H1 (cell line): ENCODE results near the gene SNCAIP. TPM values are rescaled to one million over a fixed set of nuclear protein-coding genes. Genes with fewer than 3 reads are reported as not detected.
A peak's percentile ranks its signal among the peaks of the same experiment; 100 is the strongest.

Source experiments
- CTCF ChIA-PET: fragments of 300-600 bp; sonication (Branson Sonifier 250); formaldehyde crosslinking; loops from one replicate; lab custom pipeline; 2021; ENCODE audit not compliant: partially characterized antibody; lab: Charles Lee
- POLR2A ChIA-PET: fragments of 300-600 bp; sonication (Branson Sonifier 250); formaldehyde crosslinking; loops from one replicate; lab custom pipeline; 2021; ENCODE audit warnings: inconsistent platforms; ENCODE audit not compliant: partially characterized antibody; lab: Charles Lee
- DNase-seq, 2 experiments: peaks; one replicate each; pipeline versions ENCODE4 v3.0.0 to v3.0.0-alpha.2; 2010 to 2022; ENCODE audit warnings: low spot score in 2 of 2, low read depth in 1 of 2, mixed read lengths in 1 of 2
- FAIRE-seq: peaks from 2 replicates; lab custom pipeline; 2011; peaks lifted over from hg19 to GRCh38; lab: Jason Lieb, UNC
- H2AFZ ChIP-seq: 2 replicates; pipeline ENCODE4 v1.8.1; 2012; ENCODE audit warnings: low read length, inconsistent platforms
- H2AK5ac ChIP-seq: 2 replicates; pipeline ENCODE4 v1.6.1; 2013; ENCODE audit warnings: low read depth, low read length
- H2BK120ac ChIP-seq: replicated peaks from 2 replicates; pipeline ENCODE3; 2013; ENCODE audit warnings: low read depth, low read length, inconsistent platforms
- H2BK12ac ChIP-seq: 2 replicates; pipeline ENCODE4 v1.6.1; 2013; ENCODE audit warnings: low read depth, low read length
- H2BK15ac ChIP-seq: 2 replicates; pipeline ENCODE4 v1.6.1; 2013; ENCODE audit warnings: low read length
- H2BK20ac ChIP-seq: 2 replicates; pipeline ENCODE4 v1.6.1; 2013; ENCODE audit warnings: low read length
- H2BK5ac ChIP-seq: 2 replicates; pipeline ENCODE4 v1.6.1; 2013; ENCODE audit warnings: low read depth, low read length
- H3K14ac ChIP-seq: 2 replicates; pipeline ENCODE4 v1.6.1; 2013; ENCODE audit warnings: inconsistent platforms; ENCODE audit not compliant: insufficient read length
- H3K18ac ChIP-seq: 2 replicates; pipeline ENCODE4 v1.6.1; 2013; ENCODE audit warnings: low read length; ENCODE audit errors: extremely low read depth
- H3K23ac ChIP-seq: 2 replicates; pipeline ENCODE4 v1.6.1; 2013; ENCODE audit warnings: inconsistent platforms; ENCODE audit not compliant: insufficient read length
- H3K23me2 ChIP-seq: 2 replicates; pipeline ENCODE4 v1.6.1; 2013; ENCODE audit warnings: low read depth, low read length
- H3K27ac ChIP-seq: 2 replicates; pipeline ENCODE4 v1.6.1; 2011; ENCODE audit warnings: low read depth, low read length, inconsistent platforms
- H3K27me3 ChIP-seq, 4 experiments: replicated peaks in 1 of 4; 1 replicate in 1 of 4; 2 replicates in 3 of 4; pipeline versions ENCODE4 v1.6.1 to v1.8.1; 2011 to 2013; ENCODE audit warnings: low read length in 3 of 4, mild to moderate bottlenecking in 3 of 4, inconsistent platforms in 2 of 4, mixed read lengths in 2 of 4, moderate library complexity in 1 of 4; ENCODE audit not compliant: control insufficient read depth in 3 of 4, insufficient read depth in 3 of 4; ENCODE audit errors: extremely low read depth in 1 of 4
- H3K36me3 ChIP-seq, 4 experiments: 2 replicates each; pipeline versions ENCODE4 v1.6.1 to v1.8.1; 2011 to 2013; ENCODE audit warnings: mild to moderate bottlenecking in 4 of 4, low read length in 3 of 4, moderate library complexity in 2 of 4, control low read depth in 1 of 4, inconsistent platforms in 1 of 4; ENCODE audit not compliant: insufficient read depth in 4 of 4, control insufficient read depth in 2 of 4
- H3K4ac ChIP-seq: replicated peaks from 2 replicates; pipeline ENCODE3; 2013; ENCODE audit warnings: low read length, low read depth, mixed read lengths, inconsistent platforms; ENCODE audit not compliant: insufficient read length
- H3K4me1 ChIP-seq, 4 experiments: replicated peaks in 1 of 4; 1 replicate in 1 of 4; 2 replicates in 3 of 4; pipeline versions ENCODE4 v1.6.1 to v1.8.1; 2011 to 2013; ENCODE audit warnings: low read length in 3 of 4, inconsistent platforms in 2 of 4, mixed read lengths in 1 of 4; ENCODE audit not compliant: insufficient read depth in 4 of 4, control insufficient read depth in 3 of 4
- H3K4me2 ChIP-seq, 2 experiments: 2 replicates each; pipeline versions ENCODE4 v1.6.1 to v1.8.1; 2011 to 2013; ENCODE audit warnings: low read depth in 2 of 2, low read length in 2 of 2, control low read depth in 1 of 2, inconsistent platforms in 1 of 2, mild to moderate bottlenecking in 1 of 2; ENCODE audit not compliant: insufficient read depth in 1 of 2
- H3K4me3 ChIP-seq, 4 experiments: fragments of 200-600, 300-600 bp in 1 of 4; sonication (generic), shearing (Covaris generic), sonication (Bioruptor Twin) in 1 of 4; 2 replicates each; pipeline versions ENCODE4 v1.5.1 to v1.8.1; 2011 to 2016; ENCODE audit warnings: low read length in 4 of 4, low read depth in 3 of 4, control low read depth in 2 of 4, inconsistent platforms in 2 of 4, mild to moderate bottlenecking in 2 of 4, mixed read lengths in 1 of 4, moderate library complexity in 1 of 4; ENCODE audit not compliant: insufficient read depth in 2 of 4; ENCODE audit errors: extremely low read depth in 1 of 4
- H3K56ac ChIP-seq: replicated peaks from 2 replicates; pipeline ENCODE3; 2013; ENCODE audit warnings: low read depth, mild to moderate bottlenecking, mixed read lengths, low read length, inconsistent platforms; ENCODE audit not compliant: insufficient read length
- H3K79me1 ChIP-seq: 2 replicates; pipeline ENCODE4 v1.6.1; 2013; ENCODE audit warnings: low read depth, low read length, control low read depth
- H3K79me2 ChIP-seq, 2 experiments: 2 replicates each; pipeline versions ENCODE4 v1.6.1 to v1.8.1; 2012 to 2013; ENCODE audit warnings: low read length in 2 of 2, mild to moderate bottlenecking in 2 of 2, inconsistent platforms in 1 of 2; ENCODE audit not compliant: insufficient read depth in 2 of 2, control insufficient read depth in 1 of 2
- H3K9ac ChIP-seq, 4 experiments: replicated peaks in 1 of 4; 1 replicate in 1 of 4; 2 replicates in 3 of 4; pipeline versions ENCODE4 v1.6.1 to v1.8.1; 2011 to 2013; ENCODE audit warnings: low read depth in 3 of 4, low read length in 3 of 4, control low read depth in 2 of 4, mild to moderate bottlenecking in 2 of 4, moderate library complexity in 2 of 4, inconsistent platforms in 1 of 4; ENCODE audit errors: extremely low read depth in 1 of 4
- H3K9me3 ChIP-seq, 2 experiments: 2 replicates each; pipeline versions ENCODE4 v1.6.1 to v1.8.1; 2012 to 2013; ENCODE audit warnings: mild to moderate bottlenecking in 2 of 2, moderate library complexity in 2 of 2, control low read depth in 1 of 2, inconsistent platforms in 1 of 2, low read depth in 1 of 2, low read length in 1 of 2, mixed read lengths in 1 of 2; ENCODE audit not compliant: insufficient read depth in 2 of 2
- H4K20me1 ChIP-seq, 2 experiments: replicated peaks in 1 of 2; 2 replicates each; pipeline versions ENCODE3 to v1.8.1; 2011 to 2013; ENCODE audit warnings: inconsistent platforms in 2 of 2, low read length in 2 of 2, mild to moderate bottlenecking in 1 of 2; ENCODE audit not compliant: insufficient read depth in 2 of 2, control insufficient read depth in 1 of 2
- H4K5ac ChIP-seq: 2 replicates; pipeline ENCODE4 v1.6.1; 2013; ENCODE audit warnings: low read length, low read depth, mixed read lengths, inconsistent platforms; ENCODE audit not compliant: insufficient read length
- H4K8ac ChIP-seq: 2 replicates; pipeline ENCODE4 v1.8.0; 2013; ENCODE audit warnings: mild to moderate bottlenecking, moderate library complexity, low read length, inconsistent platforms; ENCODE audit not compliant: insufficient read depth; ENCODE audit errors: extremely low read depth
- H4K91ac ChIP-seq: replicated peaks from 2 replicates; pipeline ENCODE3; 2013; ENCODE audit warnings: low read length, mixed read lengths, inconsistent platforms; ENCODE audit not compliant: insufficient read length
- SIN3A ChIP-seq, 2 experiments: IDR thresholded peaks in 1 of 2; conservative IDR thresholded peaks in 1 of 2; 2 replicates each; pipeline ENCODE4 v1.6.1; 2011 to 2012; ENCODE audit warnings: low read length in 2 of 2, improper control_type of control experiment in 1 of 2, low read depth in 1 of 2, mild to moderate bottlenecking in 1 of 2
- SUZ12 ChIP-seq: fragments of 200-600 bp; sonication (generic); IDR thresholded peaks from 2 replicates; pipeline ENCODE4 v1.6.1; 2012; ENCODE audit warnings: mild to moderate bottlenecking, inconsistent platforms, low read length, moderate library complexity, mixed read lengths
- polyA plus RNA-seq, 7 experiments: library from polyadenylated mRNA; depleted of rRNA in 3 of 7; stranded (reverse) in 5 of 7; unstranded in 2 of 7; fragments of >200 nt in 5 of 7; fragments of 200-250 nt in 2 of 7; gene quantifications; 1 replicate in 5 of 7; 2 replicates in 1 of 7; 4 replicates in 1 of 7; pipeline versions ENCODE4 v1.2.1 to v1.2.3, GENCODE V29; 2011 to 2013; ENCODE audit warnings: missing spikeins in 2 of 7, mixed read lengths in 2 of 7
- total RNA-seq: library from RNA; stranded (reverse); fragmentation: NEBNext Ultra II Directional; extraction: Animal tissue kit (Norgen Biotek cat#: 25700); gene quantifications from 2 replicates; pipeline ENCODE4 v1.2.1, GENCODE V29; 2021

SNCAIP gene
- total and polyA plus RNA-seq, 2 of the 8 experiments (the other 6 are each of a cell fraction or from before 2014, with no cell fraction given): 3.9 to 9.0 TPM

GRCh38 chr5:122264610-122265009 lies 47.4 kb upstream of the SNCAIP start:
- Histone ChIP-seq H3K4me1 (peaks cover 0 to 3% (median 1%) of the 10 kb centered on the region in 4 experiments; a peak in 1 of 7 replicates), H3K4me2 (no peak overlapping the region), H4K91ac (no peak overlapping the region), H2BK5ac (no peak overlapping the region), H2BK15ac (no peak overlapping the region), H3K4ac (no peak overlapping the region), H3K36me3 (no peaks in the 10 kb centered on the region), H3K9ac (no peak overlapping the region), H3K27me3 (no peaks in the 10 kb centered on the region), H3K79me1 (no peaks in the 10 kb centered on the region), H3K4me3 (no peak overlapping the region), H3K79me2 (no peaks in the 10 kb centered on the region), H3K9me3 (no peaks in the 10 kb centered on the region), H2AFZ (peak overlapping the region; percentile 41; the same call in 1 of the 2 replicates), H3K23ac (no peak overlapping the region), H3K56ac (no peak overlapping the region), H3K23me2 (no peaks in the 10 kb centered on the region), H3K14ac (no peak overlapping the region), H4K20me1 (no peaks in the 10 kb centered on the region), H2BK20ac (no peak overlapping the region), H2BK120ac (no peak overlapping the region), H3K27ac (no peak overlapping the region), H4K8ac (no peak overlapping the region), H4K5ac (no peak overlapping the region), H2BK12ac (no peak overlapping the region), H3K18ac (no peak overlapping the region), H2AK5ac (no peak overlapping the region)
- ChIA-PET POLR2A (no interaction called here), CTCF (interaction anchor here (0.7 kb wide), 1 partner anchor 79 kb away, joined by 3 read pairs; no protein-coding TSS in a partner anchor)
- DNase-seq (no peak), FAIRE-seq (peak; percentile 48)
- TF ChIP-seq SUZ12 (no peak), SIN3A (conservative IDR thresholded peaks at IDR 0.05 in 1 of 2, IDR thresholded peaks at IDR 0.05 in 1 of 2; ENCODE audit: low read depth in 1 of 2, low read length in 2 of 2) (0 out of 4 replicates have a peak, but pooled peaks of 1 of the 2 experiments have one; percentile 39)
